Measurements from ENCODE around the gene CAB39L. TPM values are rescaled to one million over a fixed set of nuclear protein-coding genes. Genes with fewer than 3 reads are reported as not detected.
"Not testable (repeated sequence)": the region's sequence is repeated elsewhere in the genome, so short reads cannot be mapped to it uniquely, and the experiment has no call there.

Gene CAB39L
- polyA plus RNA-seq, 10 donors = 4.6 to 7.2 (median 5.4) TPM

- no peak for DNase-seq
These were observed 95.1 kb downstream of the CAB39L start for GRCh38 chr13:49348751-49349150.

- DNase-seq = no peak
These were observed 96.0 kb downstream of the CAB39L start for GRCh38 chr13:49347650-49348385.

- no peak for DNase-seq
These were observed 97.4 kb downstream of the CAB39L start for GRCh38 chr13:49346460-49346859.

- no peak for DNase-seq
These were observed 100.1 kb downstream of the CAB39L start for GRCh38 chr13:49343731-49344130.

- no peak for DNase-seq
These were observed 100.6 kb downstream of the CAB39L start for GRCh38 chr13:49343255-49343654.

- no peak for DNase-seq
These were observed 101.4 kb downstream of the CAB39L start for GRCh38 chr13:49342454-49342853.

- no peak for DNase-seq
These were observed 101.9 kb downstream of the CAB39L start for GRCh38 chr13:49341941-49342340.

GRCh38 chr13:49341517-49341916, 102.3 kb downstream of the CAB39L start:
- DNase-seq = no peak

- no peak for DNase-seq
These were observed 103.7 kb downstream of the CAB39L start for GRCh38 chr13:49340161-49340560.

- no peak for DNase-seq
These were observed 107.2 kb downstream of the CAB39L start for GRCh38 chr13:49336655-49337054.

GRCh38 chr13:49330546-49330864, 113.4 kb downstream of the CAB39L start:
- no peak for DNase-seq

- no peak for DNase-seq
These were observed 113.9 kb downstream of the CAB39L start for GRCh38 chr13:49329831-49330545.

GRCh38 chr13:49327145-49327544, 116.7 kb downstream of the CAB39L start:
- DNase-seq = not testable (repeated sequence)

- no peak for DNase-seq
These were observed 117.5 kb downstream of the CAB39L start for GRCh38 chr13:49326222-49326917.

- no peak for DNase-seq
These were observed 120.5 kb downstream of the CAB39L start for GRCh38 chr13:49323344-49323743.

GRCh38 chr13:49322702-49323101, 121.2 kb downstream of the CAB39L start:
- no peak for DNase-seq

- no peak for DNase-seq
These were observed 122.9 kb downstream of the CAB39L start for GRCh38 chr13:49320975-49321374.

GRCh38 chr13:49319951-49320350, 123.9 kb downstream of the CAB39L start:
- no peak for DNase-seq

GRCh38 chr13:49319551-49319950, 124.3 kb downstream of the CAB39L start:
- no peak for DNase-seq

GRCh38 chr13:49315756-49316482, 127.9 kb downstream of the CAB39L start:
- DNase-seq = no peak

GRCh38 chr13:49315036-49315565, 128.8 kb downstream of the CAB39L start:
- no peak for DNase-seq

GRCh38 chr13:49314344-49314882, 129.5 kb downstream of the CAB39L start:
- DNase-seq = no peak

Measured in muscle of back (tissue), 11 donors.